Fibroblast of skin of right biceps (primary cell): ENCODE data around the gene DBNDD1.
"Not testable (repeated sequence)": the region's sequence is repeated elsewhere in the genome, so short reads cannot be mapped to it uniquely, and the experiment has no call there.

Experiments used
- DNase-seq: peaks from one replicate; pipeline ENCODE4 v3.0.0-alpha.2; 2013

The DBNDD1 gene

GRCh38 chr16:90010676-90011507, 8.4 kb downstream of the DBNDD1 start:
- DNase-seq: no peak

DNA sequence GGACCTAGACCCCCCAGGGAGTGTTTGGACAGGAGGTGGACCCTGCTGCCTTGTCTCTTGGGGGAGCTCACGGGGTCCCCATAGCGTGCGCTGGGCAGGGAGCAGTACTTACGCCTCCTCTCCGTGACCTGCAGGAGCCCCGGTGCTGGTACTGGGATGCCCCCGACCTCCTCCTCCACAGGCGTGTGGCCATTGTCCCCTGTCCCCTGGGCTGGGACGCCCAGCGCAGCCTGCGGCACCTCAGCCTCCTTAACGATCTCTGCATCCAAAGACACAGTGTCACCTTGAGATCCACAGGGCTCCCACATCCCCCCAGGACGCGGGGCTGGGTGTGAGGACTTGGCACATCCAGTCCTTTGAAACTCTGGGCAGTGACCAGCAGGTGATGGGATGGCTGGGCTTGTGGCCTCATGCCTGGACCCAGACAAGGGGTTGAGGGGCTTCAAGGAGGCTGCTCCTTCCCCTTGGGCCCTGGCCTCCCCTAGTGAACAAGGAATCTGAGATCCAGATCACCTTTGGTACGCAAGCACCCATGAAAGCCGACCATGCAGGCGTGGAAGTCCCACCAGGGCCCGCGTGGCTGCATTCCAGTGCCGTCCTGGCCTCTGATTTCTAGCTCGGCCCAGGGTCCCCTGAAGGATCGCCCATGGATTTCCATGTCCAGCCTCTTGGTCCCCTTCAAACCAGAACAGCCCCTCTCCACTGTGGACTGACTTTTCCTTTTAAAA, 9.9 kb downstream of the DBNDD1 start:
- no peak for DNase-seq

GRCh38 chr16:90008708-90009145, 10.5 kb downstream of the DBNDD1 start:
- DNase-seq: no peak

- not testable (repeated sequence) for DNase-seq
Observed at GRCh38 chr16:90007635-90008234, 11.5 kb downstream of the DBNDD1 start.

GRCh38 chr16:90007015-90007414, 12.2 kb downstream of the DBNDD1 start:
- no peak for DNase-seq

GRCh38 chr16:90005956-90006663, 13.1 kb downstream of the DBNDD1 start:
- DNase-seq: no peak

- DNase-seq: no peak
Observed at GRCh38 chr16:90004577-90004976, 14.7 kb downstream of the DBNDD1 start.

GRCh38 chr16:90002759-90003158, 16.5 kb downstream of the DBNDD1 start:
- DNase-seq: no peak

GRCh38 chr16:90001761-90002503, 17.3 kb downstream of the DBNDD1 start:
- no peak for DNase-seq

- no peak for DNase-seq
Observed at GRCh38 chr16:90000733-90001427, 18.4 kb downstream of the DBNDD1 start.

GRCh38 chr16:89999831-90000574, 19.3 kb downstream of the DBNDD1 start:
- DNase-seq: no peak

GRCh38 chr16:89996178-89996489, 23.1 kb downstream of the DBNDD1 start:
- DNase-seq: no peak

DNA sequence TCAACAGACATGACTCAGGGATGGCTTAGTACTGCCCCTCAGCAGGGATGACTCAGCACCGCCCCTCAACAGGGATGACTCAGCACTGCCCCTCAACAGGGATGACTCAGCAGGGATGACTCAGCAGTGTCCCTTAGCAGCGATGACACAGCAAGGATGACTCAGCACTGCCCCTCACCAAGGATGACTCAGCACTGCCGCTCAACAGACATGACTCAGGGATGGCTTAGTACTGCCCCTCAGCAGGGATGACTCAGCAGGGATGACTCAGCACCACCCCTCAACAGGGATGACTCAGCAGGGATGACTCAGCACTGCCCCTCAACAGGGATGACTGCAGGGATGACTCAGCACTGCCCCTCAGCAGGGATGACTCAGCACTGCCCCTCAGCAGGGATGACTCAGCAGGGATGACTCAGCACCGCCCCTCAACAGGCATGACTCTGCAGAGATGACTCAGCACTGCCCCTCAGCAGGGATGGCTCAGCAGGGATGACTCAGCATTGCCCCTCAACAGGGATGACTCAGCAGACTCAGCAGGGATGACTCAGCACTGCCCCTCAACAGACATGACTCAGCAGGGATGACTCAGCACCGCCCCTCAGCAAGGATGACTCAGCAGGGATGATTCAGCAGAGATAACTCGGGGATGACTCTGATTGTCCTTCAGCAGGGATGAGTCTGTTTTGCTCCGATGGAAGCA, 23.6 kb downstream of the DBNDD1 start:
- peak; percentile 74 for DNase-seq

DNA sequence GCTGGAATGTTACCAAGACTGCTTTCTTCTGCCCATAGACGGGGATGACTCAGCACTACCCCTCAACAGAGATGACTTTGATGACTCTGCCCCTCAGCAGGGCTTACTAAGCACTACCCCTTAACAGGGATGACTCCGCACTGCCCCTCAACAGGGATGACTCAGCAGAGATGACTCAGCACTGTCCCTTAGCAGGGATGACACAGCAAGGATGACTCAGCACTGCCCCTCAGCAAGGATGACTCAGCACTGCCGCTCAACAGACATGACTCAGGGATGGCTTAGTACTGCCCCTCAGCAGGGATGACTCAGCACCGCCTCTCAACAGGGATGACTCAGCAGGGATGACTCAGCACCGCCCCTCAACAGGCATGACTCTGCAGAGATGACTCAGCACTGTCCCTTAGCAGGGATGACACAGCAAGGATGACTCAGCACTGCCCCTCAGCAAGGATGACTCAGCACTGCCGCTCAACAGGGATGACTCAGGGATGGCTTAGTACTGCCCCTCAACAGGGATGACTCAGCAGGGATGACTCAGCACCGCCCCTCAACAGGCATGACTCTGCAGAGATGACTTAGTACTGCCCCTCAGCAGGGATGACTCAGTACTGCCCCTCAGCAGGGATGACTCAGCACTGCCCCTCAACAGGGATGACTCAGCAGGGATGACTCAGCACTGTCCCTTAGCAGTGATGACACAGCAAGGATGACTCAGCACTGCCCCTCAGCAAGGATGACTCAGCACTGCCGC, 24.4 kb downstream of the DBNDD1 start:
- DNase-seq: peak; percentile 75

GRCh38 chr16:89994389-89994720, 24.9 kb downstream of the DBNDD1 start:
- DNase-seq: no peak

- DNase-seq: no peak
Observed at GRCh38 chr16:89993971-89994370, 25.3 kb downstream of the DBNDD1 start.

DNA sequence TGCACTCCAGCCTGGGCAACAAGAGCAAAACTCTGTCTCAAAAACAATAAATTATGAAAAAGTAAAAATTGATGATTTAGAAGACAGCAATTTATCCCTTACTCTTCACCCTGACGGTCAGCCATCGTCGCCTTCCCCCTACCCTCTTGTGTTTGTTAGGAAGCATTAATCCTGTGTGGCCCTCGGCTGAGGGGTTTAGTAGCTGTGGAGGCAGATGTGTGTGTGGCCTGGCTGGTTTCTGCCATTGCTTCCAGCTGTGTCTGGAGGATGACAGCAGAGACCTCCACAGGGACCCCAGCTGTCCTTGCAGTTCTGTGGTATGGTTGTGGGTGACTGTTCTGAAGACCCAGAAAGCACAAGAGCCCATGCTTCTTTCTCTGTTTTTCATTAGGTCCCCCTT, 25.9 kb downstream of the DBNDD1 start:
- no peak for DNase-seq

DNA sequence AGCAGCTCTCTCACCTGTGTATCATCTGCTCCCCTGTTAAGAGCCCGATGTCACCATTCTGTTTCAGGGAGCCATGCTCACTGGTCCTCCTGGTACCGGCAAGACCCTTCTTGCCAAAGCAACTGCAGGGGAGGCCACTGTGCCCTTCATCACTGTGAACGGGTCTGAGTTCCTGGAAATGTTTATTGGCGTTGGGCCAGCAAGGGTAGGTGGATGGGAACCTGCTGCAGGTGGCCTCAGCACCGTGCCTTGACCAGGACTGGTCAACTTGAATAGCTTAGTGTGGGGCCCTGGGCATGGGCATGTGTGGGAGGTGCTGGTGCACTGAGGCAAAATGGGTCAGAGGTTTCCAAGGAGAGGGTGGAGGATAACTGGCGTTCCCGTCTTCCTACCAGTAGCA, 28.5 kb downstream of the DBNDD1 start:
- no peak for DNase-seq

- DNase-seq: no peak
Observed at GRCh38 chr16:89988951-89989350, 30.3 kb downstream of the DBNDD1 start.

- no peak for DNase-seq
Observed at GRCh38 chr16:89987169-89987568, 32.1 kb downstream of the DBNDD1 start.
